Kidney (tissue), 14 donors: ENCODE results near the gene CYGB. TPM values are rescaled to one million over a fixed set of nuclear protein-coding genes. Genes with fewer than 3 reads are reported as not detected.

Experiments used
- DNase-seq, 5 donors: peaks; one replicate each; pipeline ENCODE4 v3.0.0-alpha.2; 2013 to 2020
- FAIRE-seq: peaks from 2 replicates; lab custom pipeline; 2012; peaks lifted over from hg19 to GRCh38; lab: Jason Lieb, UNC
- H3K27ac ChIP-seq, 2 donors: one replicate each; pipeline ENCODE4 v1.7.0; 2013; ENCODE audit warnings: low read depth in 2 of 2, low read length in 2 of 2, inconsistent platforms in 1 of 2
- H3K27me3 ChIP-seq: one replicate; pipeline ENCODE4 v1.7.1; 2013; ENCODE audit warnings: low read length, inconsistent platforms; ENCODE audit not compliant: control insufficient read depth, insufficient read depth
- H3K36me3 ChIP-seq, 3 donors: one replicate each; pipeline versions ENCODE4 v1.7.0 to v1.7.1; 2013; ENCODE audit warnings: low read length in 3 of 3, control low read depth in 1 of 3, inconsistent platforms in 1 of 3; ENCODE audit not compliant: insufficient read depth in 3 of 3, control insufficient read depth in 2 of 3
- H3K4me1 ChIP-seq, 3 donors: one replicate each; pipeline versions ENCODE4 v1.7.0 to v1.7.1; 2013; ENCODE audit warnings: low read length in 3 of 3, inconsistent platforms in 1 of 3, low read depth in 1 of 3; ENCODE audit not compliant: control insufficient read depth in 2 of 3, insufficient read depth in 2 of 3
- H3K4me3 ChIP-seq, 3 donors: one replicate each; pipeline versions ENCODE4 v1.7.0 to v1.8.1; 2013; ENCODE audit warnings: low read length in 3 of 3, control low read depth in 1 of 3, inconsistent platforms in 1 of 3
- H3K9ac ChIP-seq, 3 donors: one replicate each; pipeline versions ENCODE4 v1.7.0 to v1.7.1; 2013; ENCODE audit warnings: low read length in 3 of 3, control low read depth in 1 of 3, inconsistent platforms in 1 of 3
- H3K9me3 ChIP-seq, 3 donors: one replicate each; pipeline versions ENCODE4 v1.7.0 to v1.7.1; 2013; ENCODE audit warnings: low read length in 3 of 3, control low read depth in 1 of 3, inconsistent platforms in 1 of 3; ENCODE audit not compliant: control insufficient read depth in 2 of 3, insufficient read depth in 1 of 3
- intact Hi-C: fragments of 100-400 bp; cut with DNase I; formaldehyde crosslinking; loops from one replicate; pipeline ENCODE4 v1.11.1; 2022
- polyA plus RNA-seq: library from polyadenylated mRNA; stranded (reverse); fragments of 350-450 nt; fragmentation: Illumina TruSeq; extraction: RNeasy Lipid Tissue Mini Kit (QIAGEN cat#74804); gene quantifications from one replicate; pipeline ENCODE4 v1.2.3, GENCODE V29; 2014; ENCODE audit warnings: low read depth, low replicate concordance; ENCODE audit not compliant: insufficient read depth
- total RNA-seq: library from RNA; stranded (reverse); fragmentation: NEBNext Ultra II Directional; extraction: Animal tissue kit (Norgen Biotek cat#: 25700); gene quantifications from one replicate; pipeline ENCODE4 v1.2.1, GENCODE V29; 2021
- TF ChIP-seq, protein P1 (sequence below): IDR thresholded peaks from 3 replicates; pipeline ENCODE4 v1.5.1; 2012; ENCODE audit warnings: mild to moderate bottlenecking, moderate library complexity, borderline replicate concordance; ENCODE audit not compliant: insufficient read depth; ENCODE audit errors: extremely low read depth
- donor health status: control.
- donor health status: control.
- donor health status: control.
- donor health status: control.
- donor health status: control.
- donor health status: DM: yes; HTN: yes; CAD: no.
- donor health status: Normal renal cell carcinoma (clear cell type).

The CYGB gene
- total and polyA plus RNA-seq, 2 donors from 2014 or later: 6.7 to 12.6 TPM

DNA sequence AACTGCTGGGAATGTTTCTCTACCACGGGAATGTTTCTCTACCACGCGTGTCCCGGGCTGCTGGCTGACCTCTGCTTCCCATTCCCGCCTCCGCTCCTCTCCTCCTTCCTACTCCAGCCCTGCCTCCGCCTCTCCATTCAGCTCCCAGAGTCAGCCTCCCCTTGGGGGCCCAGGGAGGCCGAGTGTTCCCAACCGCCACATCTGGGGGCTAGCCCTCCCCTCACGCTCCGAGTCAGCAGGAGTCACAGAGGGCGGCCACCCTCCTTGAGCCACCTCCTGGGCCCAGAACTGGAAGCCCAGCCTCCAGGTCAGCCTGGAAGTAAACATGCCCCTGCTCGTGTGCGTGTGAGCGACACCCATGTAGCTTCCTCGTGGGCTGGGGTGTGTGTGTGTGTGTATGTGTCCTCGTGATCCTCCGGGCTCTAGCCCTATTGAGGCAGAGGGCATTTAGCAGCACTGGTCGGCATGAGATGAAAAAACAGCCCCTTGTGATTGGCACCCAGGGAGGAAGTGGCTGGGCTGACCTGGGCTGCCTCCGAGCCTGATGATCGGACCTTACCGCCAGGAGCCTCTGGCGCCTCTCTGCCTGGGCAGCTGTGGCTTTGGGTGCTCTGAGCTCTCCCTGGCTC lies 7.3 kb downstream of the CYGB start:
- Histone ChIP-seq H3K9me3 (no peaks in the 10 kb centered on the region), H3K4me3 (no peak overlapping the region), H3K27ac (peak overlapping the region; percentile 94), H3K4me1 (peaks cover 3 to 40% (median 15%) of the 10 kb centered on the region in 3 donors), H3K36me3 (no peaks in the 10 kb centered on the region), H3K9ac (peak overlapping the region in 1 of 3 donors; percentile 46), H3K27me3 (no peaks in the 10 kb centered on the region)
- intact Hi-C loops: no loop called here
- peak in 2 of 5 donors; percentile 51 to 92 for DNase-seq
- no peak for FAIRE-seq
- TF ChIP-seq, protein P1, sequence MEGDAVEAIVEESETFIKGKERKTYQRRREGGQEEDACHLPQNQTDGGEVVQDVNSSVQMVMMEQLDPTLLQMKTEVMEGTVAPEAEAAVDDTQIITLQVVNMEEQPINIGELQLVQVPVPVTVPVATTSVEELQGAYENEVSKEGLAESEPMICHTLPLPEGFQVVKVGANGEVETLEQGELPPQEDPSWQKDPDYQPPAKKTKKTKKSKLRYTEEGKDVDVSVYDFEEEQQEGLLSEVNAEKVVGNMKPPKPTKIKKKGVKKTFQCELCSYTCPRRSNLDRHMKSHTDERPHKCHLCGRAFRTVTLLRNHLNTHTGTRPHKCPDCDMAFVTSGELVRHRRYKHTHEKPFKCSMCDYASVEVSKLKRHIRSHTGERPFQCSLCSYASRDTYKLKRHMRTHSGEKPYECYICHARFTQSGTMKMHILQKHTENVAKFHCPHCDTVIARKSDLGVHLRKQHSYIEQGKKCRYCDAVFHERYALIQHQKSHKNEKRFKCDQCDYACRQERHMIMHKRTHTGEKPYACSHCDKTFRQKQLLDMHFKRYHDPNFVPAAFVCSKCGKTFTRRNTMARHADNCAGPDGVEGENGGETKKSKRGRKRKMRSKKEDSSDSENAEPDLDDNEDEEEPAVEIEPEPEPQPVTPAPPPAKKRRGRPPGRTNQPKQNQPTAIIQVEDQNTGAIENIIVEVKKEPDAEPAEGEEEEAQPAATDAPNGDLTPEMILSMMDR: no peak

DNA sequence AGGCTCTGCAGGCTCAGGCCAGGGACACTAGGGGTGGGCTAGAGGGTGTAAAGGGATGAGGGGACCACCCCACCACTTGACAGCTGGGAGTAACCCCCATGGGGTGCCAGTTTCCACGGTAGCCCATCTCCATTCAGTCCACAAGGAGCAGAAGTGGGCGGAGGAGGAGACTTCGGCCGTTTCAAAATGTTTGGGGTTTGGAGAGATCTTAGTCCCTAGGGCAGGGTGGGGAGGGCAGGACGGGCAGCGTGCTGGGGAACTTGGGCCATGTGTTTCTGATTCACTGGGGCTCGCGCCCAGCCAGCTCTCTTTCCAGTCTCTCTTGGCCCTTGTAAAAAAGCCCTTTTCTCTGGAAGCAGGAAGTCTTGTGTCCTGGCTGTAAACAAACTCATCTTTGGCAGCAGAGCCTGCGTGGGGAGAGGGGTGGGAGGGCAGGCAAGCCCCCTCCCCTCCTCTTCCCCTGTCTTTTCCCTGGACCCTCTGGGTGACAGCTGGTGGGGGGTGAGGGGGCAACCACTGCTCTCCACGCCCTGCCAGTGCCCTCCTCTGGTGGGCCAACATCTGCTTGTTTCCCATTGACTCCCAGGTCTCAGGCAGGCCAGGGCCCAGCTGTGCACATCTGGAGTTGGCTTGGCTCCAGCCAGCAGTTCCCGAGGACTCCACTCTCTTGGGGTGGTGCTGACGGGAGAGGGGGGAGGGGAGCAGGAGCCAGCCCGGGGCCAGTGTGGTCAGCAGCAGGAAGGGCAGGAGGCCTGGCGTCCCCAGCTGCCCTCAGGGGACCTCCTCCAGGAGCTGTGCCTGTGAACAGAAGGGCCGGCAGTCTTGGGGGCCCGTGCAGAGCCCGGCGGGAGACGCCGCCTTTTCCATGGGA lies 8.1 kb downstream of the CYGB start:
- DNase-seq (peak; percentile 80 to 95 (median 88)), FAIRE-seq (no peak)
- Histone ChIP-seq H3K9ac (peak overlapping the region in 1 of 3 donors; percentile 40), H3K27me3 (no peaks in the 10 kb centered on the region), H3K36me3 (no peaks in the 10 kb centered on the region), H3K4me3 (no peak overlapping the region), H3K9me3 (no peaks in the 10 kb centered on the region), H3K4me1 (peaks cover 3 to 42% (median 15%) of the 10 kb centered on the region in 3 donors), H3K27ac (peak overlapping the region; percentile 94)
- intact Hi-C loops: no loop called here
- TF ChIP-seq, protein P1: no peak

DNA sequence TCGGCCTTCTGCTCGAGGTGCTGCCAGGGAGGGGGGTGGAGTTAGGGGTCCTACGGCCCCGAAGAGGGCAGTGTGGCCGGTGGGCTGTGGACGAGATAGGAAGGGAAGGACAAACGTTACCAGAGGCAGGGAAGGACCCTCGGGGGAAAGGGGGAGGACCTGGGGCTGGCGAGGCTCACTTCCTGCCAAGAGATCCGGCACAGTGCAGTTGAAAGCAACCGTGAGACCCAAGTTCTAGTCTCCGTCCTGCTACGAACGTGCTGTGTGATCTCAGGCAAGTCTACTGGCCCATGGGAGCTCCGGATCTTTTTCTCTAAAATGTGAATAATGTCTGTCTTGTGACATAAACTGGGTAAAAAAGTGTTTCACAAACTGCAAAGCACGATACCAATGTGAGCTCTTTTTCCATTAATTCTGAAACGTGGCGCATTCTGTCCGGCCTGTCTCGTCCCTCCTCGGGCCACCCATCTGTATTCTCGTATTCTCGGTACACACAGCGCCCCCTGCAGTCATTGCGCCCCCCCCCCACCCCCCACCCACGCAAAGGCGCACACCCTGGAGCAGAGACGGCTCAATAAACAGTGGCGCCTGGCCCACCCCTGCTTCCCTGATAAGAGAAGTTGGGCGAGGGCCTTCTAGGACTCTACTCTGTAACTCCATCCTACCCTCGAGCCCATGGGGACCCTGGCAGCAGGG lies 8.8 kb downstream of the CYGB start:
- TF ChIP-seq, protein P1: no peak
- peak overlapping the region in 1 of 3 donors; percentile 46 for H3K9ac ChIP-seq
- FAIRE-seq: no peak

More for the DNA sequence above, 8.8 kb downstream of the CYGB start:
- intact Hi-C loops: no loop called here
- H3K4me3 ChIP-seq: no peak overlapping the region
- H3K9me3 ChIP-seq: no peaks in the 10 kb centered on the region
- no peaks in the 10 kb centered on the region for H3K27me3 ChIP-seq
- DNase-seq: peak in 2 of 5 donors; percentile 67 to 81
- H3K4me1 ChIP-seq: peaks cover 3 to 43% (median 15%) of the 10 kb centered on the region in 3 donors
- peak overlapping the region; percentile 94 for H3K27ac ChIP-seq
- no peaks in the 10 kb centered on the region for H3K36me3 ChIP-seq
